Tibial artery (tissue), 4 donors: ENCODE data around the gene CPNE4.

Experiments
- DNase-seq, 2 donors: peaks; one replicate each; pipeline ENCODE4 v3.0.0-alpha.2; 2019
- H3K27ac ChIP-seq, 2 donors: fragments of 200-600 bp; sonication (generic) in 1 of 2; 1 replicate in 1 of 2; 2 replicates in 1 of 2; pipeline ENCODE4 v1.5.1; 2018 to 2019; ENCODE audit warnings: mild to moderate bottlenecking in 1 of 2
- H3K27me3 ChIP-seq, 2 donors: fragments of 200-600 bp; sonication (generic) in 1 of 2; one replicate each; pipeline versions ENCODE4 v1.5.1 to v1.6.0; 2016 to 2019
- H3K36me3 ChIP-seq, 3 donors: fragments of 200-600 bp; sonication (generic) in 2 of 3; one replicate each; pipeline ENCODE4 v1.5.1; 2016 to 2019; ENCODE audit warnings: mild to moderate bottlenecking in 2 of 3
- H3K4me1 ChIP-seq, 4 donors: fragments of 200-600 bp; sonication (generic) in 2 of 4; 1 replicate in 3 of 4; 2 replicates in 1 of 4; pipeline ENCODE4 v1.5.1; 2016 to 2019
- H3K4me3 ChIP-seq, 2 donors: fragments of 200-600 bp; sonication (generic) in 1 of 2; 1 replicate in 1 of 2; 2 replicates in 1 of 2; pipeline ENCODE4 v1.5.1; 2018 to 2019; ENCODE audit warnings: mild to moderate bottlenecking in 2 of 2
- H3K9me3 ChIP-seq, 3 donors: fragments of 200-600 bp; sonication (generic) in 1 of 3; one replicate each; pipeline ENCODE4 v1.5.1; 2016 to 2019
- CTCF ChIP-seq, 2 experiments: fragments of 200-600 bp in 1 of 2; fragments of 450-650 bp in 1 of 2; IDR thresholded peaks; one replicate each; pipeline ENCODE4 v1.5.1; 2017 to 2019; ENCODE audit warnings: antibody characterized with exemption in 2 of 2, mild to moderate bottlenecking in 1 of 2, moderate library complexity in 1 of 2
- intact Hi-C: fragments of 100-400 bp; cut with DNase I; formaldehyde crosslinking; loops from one replicate; pipeline ENCODE4 v1.15.0; 2023; ENCODE audit warnings: low total_unique reads

The CPNE4 gene

GRCh38 chr3:131530388-131530787 is 504.4 kb downstream of the CPNE4 start:
- Histone ChIP-seq H3K36me3 (no peaks in the 10 kb centered on the region), H3K9me3 (no peaks in the 10 kb centered on the region), H3K4me3 (no peak overlapping the region), H3K27ac (no peak overlapping the region), H3K27me3 (peaks cover 0 to 18% of the 10 kb centered on the region in 2 donors), H3K4me1 (peaks cover 0 to 5% (median 2%) of the 10 kb centered on the region in 4 donors)
- TF ChIP-seq CTCF (IDR thresholded peaks at IDR 0.05), result no peak
- no peak for DNase-seq
- intact Hi-C loops, result no loop called here

- no peak for TF ChIP-seq CTCF (IDR thresholded peaks at IDR 0.05)
- Histone ChIP-seq H3K27me3 (peaks cover 0 to 18% of the 10 kb centered on the region in 2 donors), H3K36me3 (no peaks in the 10 kb centered on the region), H3K4me3 (peak overlapping the region in 1 of 2 donors; percentile 39), H3K4me1 (peaks cover 0 to 5% (median 2%) of the 10 kb centered on the region in 4 donors), H3K27ac (no peak overlapping the region), H3K9me3 (no peaks in the 10 kb centered on the region)
- no peak for DNase-seq
- intact Hi-C loops, result no loop called here
Measured at GRCh38 chr3:131526801-131527347, 507.9 kb downstream of the CPNE4 start.

- no peak overlapping the region for H3K4me3 ChIP-seq
- no peak for DNase-seq
- no peak for TF ChIP-seq CTCF (IDR thresholded peaks at IDR 0.05)
- no peak overlapping the region for H3K27ac ChIP-seq
- intact Hi-C loops, result no loop called here
- no peaks in the 10 kb centered on the region for H3K9me3 ChIP-seq
- H3K4me1 ChIP-seq, result no peaks in the 10 kb centered on the region
- H3K27me3 ChIP-seq, result no peaks in the 10 kb centered on the region
- H3K36me3 ChIP-seq, result no peaks in the 10 kb centered on the region
Measured at GRCh38 chr3:131518680-131519079, 516.1 kb downstream of the CPNE4 start.

GRCh38 chr3:131505421-131505820 is 529.4 kb downstream of the CPNE4 start:
- H3K27ac ChIP-seq, result no peak overlapping the region
- intact Hi-C loops, result no loop called here
- no peak for TF ChIP-seq CTCF (IDR thresholded peaks at IDR 0.05)

GRCh38 chr3:131503320-131503635 is 531.5 kb downstream of the CPNE4 start:
- Histone ChIP-seq H3K4me3 (peak overlapping the region; percentile 84 to 93), H3K9me3 (no peaks in the 10 kb centered on the region), H3K4me1 (peaks cover 0 to 27% (median 7%) of the 10 kb centered on the region in 4 donors), H3K27ac (peak overlapping the region; percentile 74 to 82), H3K36me3 (peaks cover 5 to 19% (median 14%) of the 10 kb centered on the region in 3 donors), H3K27me3 (no peaks in the 10 kb centered on the region)
- no peak for TF ChIP-seq CTCF (IDR thresholded peaks at IDR 0.05)
- intact Hi-C loops, result loop anchor here (5.0 kb wide), 1 partner anchor 121 kb away; the partner anchor contains the start of gene NUDT16
- no peak for DNase-seq

More at GRCh38 chr3:131505421-131505820, 529.4 kb downstream of the CPNE4 start:
- Histone ChIP-seq H3K4me1 (peaks cover 0 to 27% (median 7%) of the 10 kb centered on the region in 4 donors), H3K36me3 (no peaks in the 10 kb centered on the region), H3K9me3 (no peaks in the 10 kb centered on the region), H3K4me3 (no peak overlapping the region), H3K27me3 (no peaks in the 10 kb centered on the region)
- no peak for DNase-seq
